K562 (cell line): ENCODE measurements around the gene SNUPN. TPM values are rescaled to one million over a fixed set of nuclear protein-coding genes. Genes with fewer than 3 reads are reported as not detected.

Source experiments
- BHLHE40 ChIP-seq: IDR thresholded peaks from 2 replicates; pipeline ENCODE4 v1.6.1; 2011; ENCODE audit warnings: low read length, improper control_type of control experiment
- CBX1 ChIP-seq: sonication (generic); IDR thresholded peaks from 2 replicates; pipeline ENCODE4 v1.6.1; 2016; ENCODE audit warnings: antibody characterized with exemption, low read depth, mild to moderate bottlenecking
- DMBX1 ChIP-seq: fragments of 250-450 bp; sonication (Bioruptor Pico); IDR thresholded peaks from 2 replicates; pipeline ENCODE4 v1.8.0; 2022; ENCODE audit warnings: inconsistent platforms, mild to moderate bottlenecking, moderate library complexity, borderline replicate concordance
- MLX ChIP-seq, 2 experiments: fragments of 450-650 bp in 1 of 2; sonication (generic) in 1 of 2; formaldehyde crosslinking; conservative IDR thresholded peaks; 2 replicates each; pipeline versions ENCODE4 v1.4.0 to v1.8.1; 2020 to 2022; ENCODE audit warnings: mild to moderate bottlenecking in 1 of 2, missing genetic modification reagents in 1 of 2
- PTBP1 ChIP-seq: fragments of 200-400 bp; formaldehyde crosslinking; IDR thresholded peaks from 2 replicates; pipeline ENCODE4 v1.6.1; 2017; ENCODE audit warnings: low read depth, low read length
- SMAD4 ChIP-seq: fragments of 250-450 bp; sonication (Bioruptor Pico); conservative IDR thresholded peaks from 2 replicates; pipeline ENCODE4 v1.8.0; 2021; ENCODE audit warnings: inconsistent platforms, mild to moderate bottlenecking, moderate library complexity
- TRIM24 ChIP-seq, 2 experiments: fragments of 450-650 bp; IDR thresholded peaks; 2 replicates each; pipeline ENCODE4 v1.6.1; 2016
- ZBTB12 ChIP-seq: fragments of 250-450 bp; sonication (Bioruptor Pico); IDR thresholded peaks from 2 replicates; pipeline ENCODE4 v1.4.0; 2020
- ZNF766 ChIP-seq: fragments of 200-800 bp; sonication (Bioruptor generic); conservative IDR thresholded peaks from 2 replicates; pipeline ENCODE4 v1.6.1; 2016; ENCODE audit warnings: missing genetic modification characterization, missing compliant biosample characterization
- polyA plus RNA-seq, 8 experiments: library from polyadenylated mRNA; depleted of rRNA in 4 of 8; stranded (reverse) in 5 of 8; unstranded in 3 of 8; fragments of >200 nt; fragmentation: Nextera tagmentation in 2 of 8; fragmentation: Illumina TruSeq in 1 of 8; extraction: Ambion mirVana in 2 of 8; extraction: Trizol in 1 of 8; gene quantifications; 2 replicates each; pipeline versions ENCODE4 v1.2.1 to v1.2.3, GENCODE V29; 2011 to 2014; ENCODE audit warnings: inconsistent platforms in 1 of 8, missing spikeins in 1 of 8
- total RNA-seq, 7 experiments: library from RNA; depleted of rRNA in 6 of 7; stranded (reverse); fragments of >200 nt in 6 of 7; fragmentation: Illumina TruSeq in 2 of 7; extraction: Trizol in 2 of 7; gene quantifications; 2 replicates each; pipeline versions ENCODE4 v1.2.1 to v1.2.3, GENCODE V29; 2011 to 2021; ENCODE audit warnings: low replicate concordance in 1 of 7
- TF ChIP-seq, protein P1 (sequence below), 2 experiments: fragments of 450-650 bp; formaldehyde crosslinking in 1 of 2; IDR thresholded peaks; 2 replicates each; pipeline versions ENCODE4 v1.4.0 to v1.6.1; 2014 to 2020; ENCODE audit warnings: mild to moderate bottlenecking in 2 of 2, borderline replicate concordance in 1 of 2, low read depth in 1 of 2
- TF ChIP-seq, protein P2 (sequence below): fragments of 450-650 bp; IDR thresholded peaks from 2 replicates; pipeline ENCODE4 v1.6.1; 2016; ENCODE audit warnings: antibody characterized with exemption
- TF ChIP-seq, protein P3 (sequence below): fragments of 450-650 bp; IDR thresholded peaks from one replicate; pipeline ENCODE4 v1.6.1; 2018; ENCODE audit warnings: mild to moderate bottlenecking, moderate library complexity; ENCODE audit not compliant: partially characterized antibody

SNUPN gene
- total and polyA plus RNA-seq, 9 of the 15 experiments (the other 6 are each of a cell fraction or from before 2014, with no cell fraction given): 32.2 to 78.3 (median 40.0) TPM

- TF ChIP-seq, protein P1, sequence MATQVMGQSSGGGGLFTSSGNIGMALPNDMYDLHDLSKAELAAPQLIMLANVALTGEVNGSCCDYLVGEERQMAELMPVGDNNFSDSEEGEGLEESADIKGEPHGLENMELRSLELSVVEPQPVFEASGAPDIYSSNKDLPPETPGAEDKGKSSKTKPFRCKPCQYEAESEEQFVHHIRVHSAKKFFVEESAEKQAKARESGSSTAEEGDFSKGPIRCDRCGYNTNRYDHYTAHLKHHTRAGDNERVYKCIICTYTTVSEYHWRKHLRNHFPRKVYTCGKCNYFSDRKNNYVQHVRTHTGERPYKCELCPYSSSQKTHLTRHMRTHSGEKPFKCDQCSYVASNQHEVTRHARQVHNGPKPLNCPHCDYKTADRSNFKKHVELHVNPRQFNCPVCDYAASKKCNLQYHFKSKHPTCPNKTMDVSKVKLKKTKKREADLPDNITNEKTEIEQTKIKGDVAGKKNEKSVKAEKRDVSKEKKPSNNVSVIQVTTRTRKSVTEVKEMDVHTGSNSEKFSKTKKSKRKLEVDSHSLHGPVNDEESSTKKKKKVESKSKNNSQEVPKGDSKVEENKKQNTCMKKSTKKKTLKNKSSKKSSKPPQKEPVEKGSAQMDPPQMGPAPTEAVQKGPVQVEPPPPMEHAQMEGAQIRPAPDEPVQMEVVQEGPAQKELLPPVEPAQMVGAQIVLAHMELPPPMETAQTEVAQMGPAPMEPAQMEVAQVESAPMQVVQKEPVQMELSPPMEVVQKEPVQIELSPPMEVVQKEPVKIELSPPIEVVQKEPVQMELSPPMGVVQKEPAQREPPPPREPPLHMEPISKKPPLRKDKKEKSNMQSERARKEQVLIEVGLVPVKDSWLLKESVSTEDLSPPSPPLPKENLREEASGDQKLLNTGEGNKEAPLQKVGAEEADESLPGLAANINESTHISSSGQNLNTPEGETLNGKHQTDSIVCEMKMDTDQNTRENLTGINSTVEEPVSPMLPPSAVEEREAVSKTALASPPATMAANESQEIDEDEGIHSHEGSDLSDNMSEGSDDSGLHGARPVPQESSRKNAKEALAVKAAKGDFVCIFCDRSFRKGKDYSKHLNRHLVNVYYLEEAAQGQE (IDR thresholded peaks at IDR 0.05; ENCODE audit: borderline replicate concordance): peak; percentile 20; the same call in 1 of the 2 replicates
- TF ChIP-seq, protein P1 (CRISPR knock-in tag; IDR thresholded peaks at IDR 0.05; ENCODE audit: low read depth): no peak
- TF ChIP-seq TRIM24 (IDR thresholded peaks at IDR 0.05) (peak in 1 of 2 experiments; percentile 53; a peak in 2 of 4 replicates), PTBP1 (0 out of 2 replicates have a peak, but pooled peaks have one; percentile 36), CBX1 (no peak), BHLHE40 (peak; percentile 37; the same call in 1 of the 2 replicates), DMBX1 (peak; percentile 25; the same call in 1 of the 2 replicates), MLX (CRISPR knock-in tag; conservative IDR thresholded peaks at IDR 0.05) (no peak), ZNF766 (CRISPR knock-in tag) (0 out of 2 replicates have a peak, but pooled peaks have one; percentile 42), SMAD4 (CRISPR knock-in tag) (peak; percentile 83), ZBTB12 (no peak)
- TF ChIP-seq, protein P2, sequence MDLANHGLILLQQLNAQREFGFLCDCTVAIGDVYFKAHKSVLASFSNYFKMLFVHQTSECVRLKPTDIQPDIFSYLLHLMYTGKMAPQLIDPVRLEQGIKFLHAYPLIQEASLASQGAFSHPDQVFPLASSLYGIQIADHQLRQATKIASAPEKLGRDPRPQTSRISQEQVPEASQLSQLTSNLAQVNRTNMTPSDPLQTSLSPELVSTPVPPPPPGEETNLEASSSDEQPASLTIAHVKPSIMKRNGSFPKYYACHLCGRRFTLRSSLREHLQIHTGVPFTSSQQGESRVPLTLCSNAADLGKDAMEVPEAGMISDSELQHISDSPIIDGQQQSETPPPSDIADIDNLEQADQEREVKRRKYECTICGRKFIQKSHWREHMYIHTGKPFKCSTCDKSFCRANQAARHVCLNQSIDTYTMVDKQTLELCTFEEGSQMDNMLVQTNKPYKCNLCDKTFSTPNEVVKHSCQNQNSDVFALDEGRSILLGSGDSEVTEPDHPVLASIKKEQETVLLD: peak; percentile 70; the same call in 1 of the 2 replicates
- TF ChIP-seq, protein P3, sequence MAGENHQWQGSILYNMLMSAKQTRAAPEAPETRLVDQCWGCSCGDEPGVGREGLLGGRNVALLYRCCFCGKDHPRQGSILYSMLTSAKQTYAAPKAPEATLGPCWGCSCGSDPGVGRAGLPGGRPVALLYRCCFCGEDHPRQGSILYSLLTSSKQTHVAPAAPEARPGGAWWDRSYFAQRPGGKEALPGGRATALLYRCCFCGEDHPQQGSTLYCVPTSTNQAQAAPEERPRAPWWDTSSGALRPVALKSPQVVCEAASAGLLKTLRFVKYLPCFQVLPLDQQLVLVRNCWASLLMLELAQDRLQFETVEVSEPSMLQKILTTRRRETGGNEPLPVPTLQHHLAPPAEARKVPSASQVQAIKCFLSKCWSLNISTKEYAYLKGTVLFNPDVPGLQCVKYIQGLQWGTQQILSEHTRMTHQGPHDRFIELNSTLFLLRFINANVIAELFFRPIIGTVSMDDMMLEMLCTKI: no peak
Measured at GRCh38 chr15:75650908-75651809, 25.6 kb upstream of the SNUPN start (continued).
